Keratinocyte (primary cell): ENCODE measurements around the gene NEK8. TPM values are rescaled to one million over a fixed set of nuclear protein-coding genes. Genes with fewer than 3 reads are reported as not detected.
A peak's percentile ranks its signal among the peaks of the same experiment; 100 is the strongest.

ENCODE experiments used
- DNase-seq: peaks from one replicate; pipeline ENCODE4 v3.0.0-alpha.2; 2011; ENCODE audit warnings: low read depth, missing footprints, low spot score
- FAIRE-seq: peaks from 2 replicates; lab custom pipeline; 2011; peaks lifted over from hg19 to GRCh38; lab: Jason Lieb, UNC
- H2AFZ ChIP-seq: 2 replicates; pipeline ENCODE4 v1.6.0; 2012; ENCODE audit warnings: low read length, control low read depth, inconsistent platforms; ENCODE audit not compliant: control insufficient read depth
- H3K27ac ChIP-seq: 2 replicates; pipeline ENCODE4 v1.5.1; 2011; ENCODE audit warnings: low read length; ENCODE audit not compliant: control insufficient read depth, insufficient read depth
- H3K27me3 ChIP-seq: 3 replicates; pipeline ENCODE4 v1.6.0; 2011; ENCODE audit warnings: low read length; ENCODE audit not compliant: control insufficient read depth, insufficient read depth; ENCODE audit errors: extremely low read depth
- H3K36me3 ChIP-seq, 2 experiments: 2 replicates in 1 of 2; 3 replicates in 1 of 2; pipeline ENCODE4 v1.5.1; 2011; ENCODE audit warnings: low read length in 2 of 2, mild to moderate bottlenecking in 1 of 2; ENCODE audit not compliant: control insufficient read depth in 2 of 2, insufficient read depth in 2 of 2; ENCODE audit errors: extremely low read depth in 1 of 2
- H3K4me1 ChIP-seq: 3 replicates; pipeline ENCODE4 v1.5.1; 2011; ENCODE audit warnings: low read length; ENCODE audit not compliant: control insufficient read depth, insufficient read depth; ENCODE audit errors: extremely low read depth
- H3K4me2 ChIP-seq: 3 replicates; pipeline ENCODE4 v1.6.0; 2011; ENCODE audit warnings: low read depth, low read length; ENCODE audit not compliant: control insufficient read depth, insufficient read depth; ENCODE audit errors: extremely low read depth
- H3K4me3 ChIP-seq, 3 experiments: fragments of 200-600 bp in 1 of 3; sonication (generic) in 1 of 3; 2 replicates in 2 of 3; 3 replicates in 1 of 3; pipeline ENCODE4 v1.5.1; 2011 to 2016; ENCODE audit warnings: low read length in 3 of 3, mild to moderate bottlenecking in 3 of 3, control low read depth in 2 of 3, inconsistent platforms in 1 of 3, low read depth in 1 of 3, mixed read lengths in 1 of 3, mixed run types in 1 of 3, moderate library complexity in 1 of 3; ENCODE audit not compliant: control insufficient read depth in 2 of 3, insufficient read depth in 2 of 3; ENCODE audit errors: extremely low read depth in 1 of 3
- H3K79me2 ChIP-seq: 2 replicates; pipeline ENCODE4 v1.6.0; 2012; ENCODE audit warnings: low read length; ENCODE audit not compliant: control insufficient read depth, insufficient read depth
- H3K9ac ChIP-seq: 3 replicates; pipeline ENCODE4 v1.6.0; 2011; ENCODE audit warnings: low read length; ENCODE audit not compliant: control insufficient read depth, insufficient read depth; ENCODE audit errors: extremely low read depth
- H3K9me1 ChIP-seq: 3 replicates; pipeline ENCODE4 v1.6.0; 2011; ENCODE audit warnings: low read length; ENCODE audit not compliant: control insufficient read depth, insufficient read depth; ENCODE audit errors: extremely low read depth
- H3K9me3 ChIP-seq: 2 replicates; pipeline ENCODE4 v1.5.1; 2012; ENCODE audit warnings: low read depth, low read length; ENCODE audit not compliant: control insufficient read depth
- H4K20me1 ChIP-seq: 3 replicates; pipeline ENCODE4 v1.6.0; 2011; ENCODE audit warnings: low read length; ENCODE audit not compliant: control insufficient read depth, insufficient read depth; ENCODE audit errors: extremely low read depth
- CTCF ChIP-seq, 3 experiments: IDR thresholded peaks in 1 of 3; conservative IDR thresholded peaks in 1 of 3; optimal IDR thresholded peaks in 1 of 3; 2 replicates in 2 of 3; 3 replicates in 1 of 3; pipeline versions ENCODE3 to v1.5.1; 2011; ENCODE audit warnings: low read length in 3 of 3, mild to moderate bottlenecking in 3 of 3, moderate library complexity in 2 of 3, control low read depth in 1 of 3, inconsistent platforms in 1 of 3; ENCODE audit not compliant: insufficient read depth in 2 of 3; ENCODE audit errors: extremely low read depth in 1 of 3
- EZH2 ChIP-seq: IDR thresholded peaks from one replicate; pipeline ENCODE4 v1.6.1; 2012; ENCODE audit warnings: inconsistent platforms, mild to moderate bottlenecking, low read length, moderate library complexity
- dilution Hi-C: fragments of 300-500 bp; cut with MboI; formaldehyde crosslinking; loops from one replicate; pipeline ENCODE4 v1.7.0; 2020; ENCODE audit warnings: low sequenced_read_pairs; ENCODE audit not compliant: extremely low pct_ligation_motif_present
- polyA plus RNA-seq, 5 experiments: library from polyadenylated mRNA; depleted of rRNA in 3 of 5; stranded (reverse) in 3 of 5; stranded (forward) in 1 of 5; unstranded in 1 of 5; fragments of >200 nt; gene quantifications; 1 replicate in 1 of 5; 2 replicates in 3 of 5; 3 replicates in 1 of 5; pipeline versions ENCODE4 v1.2.1 to v1.2.3, GENCODE V29; 2011 to 2012; ENCODE audit warnings: missing spikeins in 2 of 5, low read depth in 1 of 5, low replicate concordance in 1 of 5

The NEK8 gene
- polyA plus RNA-seq, 1 donor (not counting 4 experiments of a cell fraction or from before 2014, with no cell fraction given) = 4.1 TPM

DNA sequence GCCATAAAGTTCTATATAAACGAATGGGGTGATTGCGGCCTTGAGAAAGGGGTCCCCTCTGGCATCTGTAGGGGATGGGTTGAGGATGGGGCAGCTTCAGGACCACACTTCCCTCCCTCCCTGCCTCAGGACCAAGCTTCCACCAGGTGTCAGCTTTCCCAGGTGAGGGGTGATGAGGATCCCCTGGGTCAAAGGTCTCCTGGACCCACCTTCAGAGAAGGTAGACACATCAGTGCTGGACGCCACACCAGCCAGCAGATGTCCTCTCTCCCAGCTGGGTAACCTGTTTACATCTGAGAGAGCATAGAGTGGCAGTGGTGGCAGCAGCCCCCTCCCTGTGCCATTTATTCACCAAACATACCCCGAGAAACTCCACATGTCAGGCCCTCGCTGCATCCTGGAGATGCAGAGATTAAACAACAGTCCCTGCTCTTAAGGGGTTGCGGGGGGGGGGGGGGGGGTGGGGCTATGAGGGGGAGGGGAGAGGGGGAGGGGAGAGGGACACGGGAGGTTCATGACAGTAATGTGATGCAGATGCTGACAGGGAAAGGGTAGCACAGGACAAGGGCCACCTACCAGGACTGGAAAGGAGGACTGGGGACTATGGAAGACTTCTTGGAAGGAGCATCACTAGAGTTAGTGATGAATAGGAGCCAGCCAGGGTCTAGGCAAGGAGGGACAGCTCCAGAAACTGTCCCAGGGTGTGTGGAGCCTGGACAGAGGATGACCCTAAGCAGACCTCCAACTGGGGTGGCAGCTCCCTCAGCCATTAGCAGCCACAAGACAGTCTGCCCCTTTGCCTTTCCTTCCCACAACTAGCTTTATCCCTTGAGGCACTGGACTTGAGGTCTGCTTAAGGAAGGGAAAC lies 21.9 kb upstream of the NEK8 start:
- Histone ChIP-seq H3K27me3 (no peaks in the 10 kb centered on the region), H3K9me1 (no peaks in the 10 kb centered on the region), H2AFZ (no peak overlapping the region), H3K9ac (no peak overlapping the region), H4K20me1 (no peaks in the 10 kb centered on the region), H3K9me3 (no peaks in the 10 kb centered on the region), H3K4me3 (no peak overlapping the region), H3K4me2 (no peak overlapping the region), H3K4me1 (peaks cover 6% of the 10 kb centered on the region), H3K79me2 (no peaks in the 10 kb centered on the region), H3K36me3 (peaks cover 10 to 14% of the 10 kb centered on the region in 2 experiments), H3K27ac (no peak overlapping the region)
- dilution Hi-C loops = no loop called here
- no peak for DNase-seq
- TF ChIP-seq EZH2 (no peak), CTCF (optimal IDR thresholded peaks at IDR 0.05 in 1 of 3, IDR thresholded peaks at IDR 0.05 in 1 of 3, conservative IDR thresholded peaks at IDR 0.05 in 1 of 3; ENCODE audit: extremely low read depth in 1 of 3, insufficient read depth in 2 of 3, low read length in 3 of 3) (peak in 1 of 3 experiments; percentile 1)
- no peak for FAIRE-seq

DNA sequence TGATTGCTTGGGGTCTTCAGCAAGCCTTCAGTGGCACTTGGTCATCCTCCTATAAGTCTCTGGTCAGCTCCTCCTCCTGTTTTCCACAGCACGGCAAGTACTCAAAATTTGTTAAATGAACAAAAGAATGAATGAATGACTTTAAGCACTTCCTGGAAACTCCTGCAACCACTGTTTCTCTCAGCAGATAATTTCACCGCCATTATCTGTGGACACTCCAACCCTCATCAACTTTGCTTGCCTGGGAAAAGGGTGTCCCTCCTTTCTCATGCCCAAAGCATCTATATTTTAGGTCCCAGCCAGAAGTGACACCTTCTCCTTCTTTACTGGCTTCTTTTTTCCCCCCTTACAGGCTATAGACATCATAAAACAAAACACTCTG lies 21.3 kb upstream of the NEK8 start:
- H3K4me1 ChIP-seq = peaks cover 7% of the 10 kb centered on the region
- TF ChIP-seq EZH2 = no peak
- no peak for TF ChIP-seq CTCF (optimal IDR thresholded peaks at IDR 0.05 in 1 of 3, IDR thresholded peaks at IDR 0.05 in 1 of 3, conservative IDR thresholded peaks at IDR 0.05 in 1 of 3; ENCODE audit: extremely low read depth in 1 of 3, insufficient read depth in 2 of 3, low read length in 3 of 3)
- H3K9ac ChIP-seq = no peak overlapping the region
- dilution Hi-C loops = no loop called here
- H3K27me3 ChIP-seq = no peaks in the 10 kb centered on the region
- peaks cover 3 to 12% of the 10 kb centered on the region in 2 experiments for H3K36me3 ChIP-seq
- no peak overlapping the region for H3K4me3 ChIP-seq
- H3K9me3 ChIP-seq = no peaks in the 10 kb centered on the region
- FAIRE-seq (no peak), DNase-seq (no peak)
- H3K9me1 ChIP-seq = no peaks in the 10 kb centered on the region
- no peak overlapping the region for H3K4me2 ChIP-seq
- H3K79me2 ChIP-seq = no peaks in the 10 kb centered on the region
- H2AFZ ChIP-seq = no peak overlapping the region
- H4K20me1 ChIP-seq = no peaks in the 10 kb centered on the region
- H3K27ac ChIP-seq = no peak overlapping the region
